ENCODE results near the gene DHPS.

DNA sequence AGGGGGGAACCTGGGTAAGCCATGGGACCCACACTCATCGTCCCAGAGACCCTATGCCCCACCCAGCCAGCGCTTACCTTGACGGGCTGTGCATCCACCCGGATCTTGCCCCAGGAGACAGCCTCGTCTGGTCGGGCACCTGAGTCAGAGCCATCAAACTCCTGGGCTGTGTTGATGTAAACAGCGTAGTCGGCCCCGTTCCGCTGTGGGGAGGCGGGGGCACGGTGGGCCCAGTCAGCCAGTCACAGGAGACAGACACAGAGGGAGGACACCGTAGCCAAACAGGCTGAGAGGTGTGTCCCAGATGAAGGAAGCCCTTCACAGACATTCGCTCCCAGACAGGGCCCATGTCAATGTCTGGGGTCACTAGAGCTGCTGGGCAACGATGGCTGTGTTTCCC, 5.7 kb downstream of the DHPS start:
- TF ChIP-seq, protein P1, sequence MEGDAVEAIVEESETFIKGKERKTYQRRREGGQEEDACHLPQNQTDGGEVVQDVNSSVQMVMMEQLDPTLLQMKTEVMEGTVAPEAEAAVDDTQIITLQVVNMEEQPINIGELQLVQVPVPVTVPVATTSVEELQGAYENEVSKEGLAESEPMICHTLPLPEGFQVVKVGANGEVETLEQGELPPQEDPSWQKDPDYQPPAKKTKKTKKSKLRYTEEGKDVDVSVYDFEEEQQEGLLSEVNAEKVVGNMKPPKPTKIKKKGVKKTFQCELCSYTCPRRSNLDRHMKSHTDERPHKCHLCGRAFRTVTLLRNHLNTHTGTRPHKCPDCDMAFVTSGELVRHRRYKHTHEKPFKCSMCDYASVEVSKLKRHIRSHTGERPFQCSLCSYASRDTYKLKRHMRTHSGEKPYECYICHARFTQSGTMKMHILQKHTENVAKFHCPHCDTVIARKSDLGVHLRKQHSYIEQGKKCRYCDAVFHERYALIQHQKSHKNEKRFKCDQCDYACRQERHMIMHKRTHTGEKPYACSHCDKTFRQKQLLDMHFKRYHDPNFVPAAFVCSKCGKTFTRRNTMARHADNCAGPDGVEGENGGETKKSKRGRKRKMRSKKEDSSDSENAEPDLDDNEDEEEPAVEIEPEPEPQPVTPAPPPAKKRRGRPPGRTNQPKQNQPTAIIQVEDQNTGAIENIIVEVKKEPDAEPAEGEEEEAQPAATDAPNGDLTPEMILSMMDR (IDR thresholded peaks at IDR 0.05 in 8 of 11, conservative IDR thresholded peaks at IDR 0.05 in 3 of 11) = no peak
- peak in 1 of 3 donors; percentile 19 for TF ChIP-seq POLR2AphosphoS5 (IDR thresholded peaks at IDR 0.05)
